Skeletal muscle cell (primary cell): ENCODE results near the gene POLR3GL.
"Not testable (repeated sequence)": the region's sequence is repeated elsewhere in the genome, so short reads cannot be mapped to it uniquely, and the experiment has no call there.

Experiments used
- DNase-seq: peaks from one replicate; pipeline ENCODE4 v3.0.0-alpha.2; 2010; ENCODE audit warnings: low read depth
- H3K4me3 ChIP-seq: 2 replicates; pipeline ENCODE4 v1.5.1; 2011; ENCODE audit warnings: low read depth, mild to moderate bottlenecking, control low read depth, low read length, moderate library complexity

The POLR3GL gene

DNA sequence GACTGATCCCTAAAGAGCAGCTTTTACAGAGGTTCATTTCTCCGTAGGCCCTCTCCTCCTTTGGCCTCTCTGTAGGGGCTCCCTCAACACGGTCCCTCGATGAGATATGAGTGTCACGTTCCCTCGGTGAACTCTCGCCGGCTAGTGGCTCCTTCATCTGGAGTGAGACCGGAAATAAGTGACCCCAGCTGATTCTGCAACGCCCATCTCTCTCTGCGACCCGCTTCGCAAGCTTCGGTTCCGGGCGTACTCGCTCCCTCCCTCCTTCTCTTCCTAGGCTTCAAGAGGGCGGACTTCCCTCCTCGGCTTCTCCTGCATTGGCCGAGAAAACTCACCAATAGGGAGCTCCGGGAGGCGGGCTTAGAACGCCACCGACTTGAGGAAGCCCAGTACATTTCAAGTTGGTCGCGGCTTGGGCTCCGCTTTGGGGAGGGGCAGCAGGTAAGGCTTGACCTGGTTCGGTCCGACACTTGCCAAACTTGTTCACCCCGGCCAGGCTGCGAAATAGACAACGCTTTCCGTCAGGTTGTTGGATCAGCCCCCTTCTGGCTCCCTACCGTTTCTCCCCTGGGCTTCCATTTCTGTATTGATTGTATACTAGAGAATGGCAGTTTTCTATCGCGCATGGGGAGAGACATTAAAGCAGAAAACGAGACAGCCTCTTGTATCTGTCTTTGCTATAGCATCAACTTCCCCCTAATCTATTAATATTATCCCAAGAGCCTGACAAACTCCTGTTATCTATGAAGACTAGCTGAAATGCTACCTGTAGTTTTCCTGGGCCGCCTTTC lies at the start of gene POLR3GL, which contains the start of gene ANKRD34A:
Gene POLR3GL, plus strand, starts transcription at position 363 of the 791 bp plus-strand sequence. CDS start 10,176 bp downstream, outside the sequence.
Gene ANKRD34A, minus strand, starts transcription at position 248 of the 791 bp plus-strand sequence. CDS start 2,816 bp downstream, outside the sequence.
- H3K4me3 ChIP-seq = peak within 1 kb of the TSS; percentile 74
- peak; percentile 71 for DNase-seq

DNA sequence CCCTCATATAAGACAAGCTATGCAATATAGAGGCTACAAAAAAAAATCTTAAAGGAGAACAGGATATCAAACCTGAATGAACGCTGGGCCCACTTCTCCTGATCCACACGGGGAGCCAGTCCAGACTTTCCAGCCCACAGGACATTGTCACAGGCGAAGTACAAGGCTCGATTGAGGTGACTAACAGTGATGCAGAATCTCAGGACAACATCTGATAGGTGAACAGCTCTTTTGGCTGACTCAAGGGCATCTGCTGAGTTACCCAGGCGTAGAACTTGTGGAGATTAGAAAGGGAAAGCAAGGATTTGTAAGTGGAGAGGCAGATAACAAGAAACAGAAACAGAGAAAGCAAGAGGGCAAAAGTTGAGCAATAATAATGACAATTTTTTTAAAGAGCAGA lies 47.7 kb upstream of the POLR3GL start:
- H3K4me3 ChIP-seq = no peak overlapping the region
- no peak for DNase-seq

GRCh38 chr1:145917595-145917994 lies 46.9 kb upstream of the POLR3GL start:
- peak overlapping the region; percentile 96 for H3K4me3 ChIP-seq
- no peak for DNase-seq

- DNase-seq = peak; percentile 54
- peak within 1 kb of the TSS; percentile 96 for H3K4me3 ChIP-seq
Observed at GRCh38 chr1:145918144-145918991, 46.1 kb upstream of the POLR3GL start, which contains the start of gene PEX11B. PEX11B (minus strand) TSS chr1:145918717; CDS start chr1:145918688, 29 bp downstream.

DNA sequence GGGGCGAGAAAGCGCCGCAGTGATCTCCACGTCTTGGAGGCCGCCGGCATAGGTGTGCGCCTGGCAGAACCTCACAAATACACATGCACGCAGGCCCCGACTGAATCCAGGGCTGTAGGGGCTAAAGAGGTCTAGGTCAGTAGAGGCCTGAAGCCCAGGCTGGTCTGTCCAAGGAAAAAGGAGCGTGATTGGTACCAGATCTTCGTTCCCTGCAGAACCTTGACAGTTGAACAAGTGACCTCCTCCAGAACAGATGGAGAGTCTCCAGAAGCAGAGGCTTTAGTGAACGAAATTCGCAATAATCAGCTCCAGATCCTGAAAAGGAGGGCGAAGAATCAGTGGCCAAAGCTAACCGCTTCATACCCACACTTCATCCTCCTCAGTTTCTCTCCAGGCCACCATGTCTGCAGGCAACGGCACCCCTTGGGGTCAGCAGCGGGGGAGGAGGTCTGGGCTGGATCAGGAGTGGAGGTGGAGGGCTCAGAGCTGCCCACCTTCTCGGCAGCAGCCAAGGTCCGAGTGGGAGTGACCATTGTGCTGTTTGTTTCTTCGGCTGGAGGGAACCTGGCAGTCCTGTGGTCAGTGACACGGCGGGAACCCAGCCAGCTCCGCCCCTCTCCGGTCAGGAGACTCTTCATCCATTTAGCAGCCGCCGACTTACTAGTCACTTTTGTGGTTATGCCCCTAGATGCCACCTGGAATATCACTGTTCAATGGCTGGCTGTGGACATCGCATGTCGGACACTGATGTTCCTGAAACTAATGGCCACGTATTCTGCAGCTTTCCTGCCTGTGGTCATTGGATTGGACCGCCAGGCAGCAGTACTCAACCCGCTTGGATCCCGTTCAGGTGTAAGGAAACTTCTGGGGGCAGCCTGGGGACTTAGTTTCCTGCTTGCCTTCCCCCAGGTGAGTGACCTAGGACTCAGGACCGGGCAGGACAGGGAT lies 45.2 kb upstream of the POLR3GL start:
- peak overlapping the region; percentile 96 for H3K4me3 ChIP-seq
- peak; percentile 17 for DNase-seq

DNA sequence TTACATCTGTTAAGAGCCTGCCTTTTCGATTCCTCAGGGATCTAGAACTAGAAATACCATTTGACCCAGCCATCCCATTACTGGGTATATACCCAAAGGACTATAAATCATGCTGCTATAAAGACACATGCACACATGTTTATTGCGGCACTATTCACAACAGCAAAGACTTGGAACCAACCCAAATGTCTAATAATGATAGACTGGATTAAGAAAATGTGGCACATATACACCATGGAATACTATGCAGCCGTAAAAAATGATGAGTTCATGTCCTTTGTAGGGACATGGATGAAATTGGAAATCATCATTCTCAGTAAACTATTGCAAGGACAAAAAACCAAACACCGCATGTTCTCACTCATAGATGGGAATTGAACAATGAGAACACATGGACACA lies 44.2 kb upstream of the POLR3GL start:
- DNase-seq, H3K4me3 ChIP-seq: not testable (repeated sequence)

DNA sequence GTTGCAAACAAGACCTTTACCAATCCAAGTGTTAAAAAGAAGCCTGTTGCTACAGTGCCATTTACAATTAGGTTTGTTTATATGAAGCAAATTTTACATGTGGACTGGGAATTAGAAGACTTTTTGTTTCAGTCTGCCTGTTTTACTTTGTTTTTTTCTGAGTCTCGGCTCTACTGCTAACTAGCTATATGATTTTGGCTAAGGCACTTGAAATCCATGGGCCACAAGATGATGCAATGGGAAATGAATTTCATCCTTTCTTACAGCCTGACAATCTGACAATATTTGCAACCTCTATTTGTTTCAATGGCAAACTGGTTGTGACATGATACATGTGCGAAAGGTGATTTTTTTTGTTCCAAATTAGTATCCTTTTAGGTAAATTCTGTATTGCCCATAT lies 42.2 kb upstream of the POLR3GL start:
- no peak for DNase-seq
- H3K4me3 ChIP-seq = no peak overlapping the region

DNA sequence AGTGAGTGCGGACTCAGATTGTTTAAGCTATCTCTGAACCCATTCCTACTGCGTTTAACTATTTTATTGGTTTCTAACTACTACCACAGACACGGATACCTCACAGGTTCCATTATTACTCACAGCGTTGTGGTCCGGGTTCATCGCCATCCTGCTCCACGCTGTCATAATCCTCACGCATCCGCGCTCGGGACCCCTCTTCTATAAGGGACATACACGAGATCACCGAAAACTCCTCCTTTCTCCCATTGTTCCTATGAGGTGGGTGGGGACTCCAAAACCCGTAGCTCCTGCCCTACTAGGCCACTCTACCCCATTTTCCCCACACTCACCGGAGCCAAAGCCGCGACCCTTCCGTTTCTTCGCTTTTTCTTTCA lies 37.8 kb upstream of the POLR3GL start:
- DNase-seq = no peak
- peak overlapping the region; percentile 89 for H3K4me3 ChIP-seq

GRCh38 chr1:145927063-145927886 lies 37.2 kb upstream of the POLR3GL start, which contains the start of gene RBM8A:
RBM8A (minus strand) TSS chr1:145927484; CDS start chr1:145927426, 58 bp downstream.
- peak within 1 kb of the TSS; percentile 89 for H3K4me3 ChIP-seq
- DNase-seq = peak; percentile 95

DNA sequence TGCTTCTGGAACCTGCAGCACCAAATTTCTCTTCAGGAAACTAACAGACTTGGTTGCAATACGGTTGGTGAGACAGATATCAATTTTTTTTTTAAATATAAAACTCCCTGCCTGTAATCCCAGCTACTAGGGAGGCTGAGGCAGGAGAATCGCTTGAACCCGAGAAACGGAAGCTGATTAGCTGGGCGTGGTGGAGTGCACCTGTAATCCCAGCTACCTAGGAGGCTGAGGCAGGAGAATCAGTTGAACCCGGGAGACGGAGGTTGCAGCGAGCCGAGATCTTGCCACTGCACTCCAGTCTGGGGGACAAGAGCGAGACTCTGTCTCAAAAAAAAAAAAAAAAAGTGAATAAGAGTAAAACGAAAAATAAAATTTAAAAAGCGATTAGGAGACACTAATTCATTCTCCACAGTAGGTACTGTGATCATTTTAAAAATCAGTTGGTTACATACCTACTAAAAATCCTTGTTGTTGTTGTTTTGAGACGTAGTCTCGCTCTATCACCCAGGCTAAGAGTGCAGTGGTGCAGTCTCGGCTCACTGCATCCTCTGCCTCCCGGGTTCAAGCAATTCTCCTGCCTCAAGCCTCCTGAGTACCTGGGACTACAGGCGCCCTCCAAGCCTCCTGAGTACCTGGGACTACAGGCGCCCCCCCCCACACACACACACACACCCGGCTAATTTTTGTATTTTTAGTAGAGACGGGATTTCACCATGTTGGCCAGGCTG lies 36.4 kb upstream of the POLR3GL start:
- H3K4me3 ChIP-seq = peak overlapping the region; percentile 89
- DNase-seq = no peak

- H3K4me3 ChIP-seq, DNase-seq: not testable (repeated sequence)
Observed at GRCh38 chr1:145932522-145933009, 31.9 kb upstream of the POLR3GL start.

DNA sequence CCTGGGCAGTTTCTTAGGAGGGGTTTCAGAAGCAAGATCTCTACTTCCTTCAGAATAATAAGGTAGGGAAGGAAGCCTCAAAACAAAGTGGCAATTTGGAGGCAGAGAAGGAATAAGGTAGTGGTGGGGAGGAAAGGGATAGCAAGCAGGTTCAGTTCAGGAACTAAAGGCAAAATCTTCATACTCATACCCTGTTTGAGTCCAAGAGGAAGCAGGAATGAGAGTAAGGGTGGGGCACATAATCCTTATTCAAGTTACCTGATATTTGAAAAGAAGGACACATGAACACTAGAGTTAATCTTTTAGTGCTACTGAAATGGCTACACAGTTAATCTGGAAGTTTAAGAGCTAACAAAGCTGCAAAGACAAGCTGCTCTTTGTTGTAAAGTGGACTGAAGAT lies 28.8 kb upstream of the POLR3GL start:
- H3K4me3 ChIP-seq = no peak overlapping the region
- DNase-seq = no peak

DNA sequence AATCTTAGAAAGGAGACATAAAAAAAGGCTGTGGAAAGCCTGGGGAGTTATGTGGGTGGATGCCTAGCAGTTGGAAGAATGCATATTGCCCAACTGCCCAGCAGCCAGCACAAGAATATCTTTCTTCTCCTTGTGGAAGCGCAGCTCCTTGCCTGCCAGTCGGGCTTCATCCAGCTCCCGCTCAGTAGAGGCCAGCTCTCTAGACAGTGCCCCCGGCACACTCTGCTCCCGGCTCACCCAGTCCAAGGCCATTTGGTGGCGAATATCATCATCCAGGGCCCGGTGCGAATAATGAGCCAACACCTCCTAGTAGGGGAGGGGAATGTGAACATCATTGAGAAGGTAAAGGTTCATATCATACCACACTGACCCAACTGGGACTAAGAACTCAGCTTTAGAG lies 28.2 kb upstream of the POLR3GL start:
- no peak for DNase-seq

DNA sequence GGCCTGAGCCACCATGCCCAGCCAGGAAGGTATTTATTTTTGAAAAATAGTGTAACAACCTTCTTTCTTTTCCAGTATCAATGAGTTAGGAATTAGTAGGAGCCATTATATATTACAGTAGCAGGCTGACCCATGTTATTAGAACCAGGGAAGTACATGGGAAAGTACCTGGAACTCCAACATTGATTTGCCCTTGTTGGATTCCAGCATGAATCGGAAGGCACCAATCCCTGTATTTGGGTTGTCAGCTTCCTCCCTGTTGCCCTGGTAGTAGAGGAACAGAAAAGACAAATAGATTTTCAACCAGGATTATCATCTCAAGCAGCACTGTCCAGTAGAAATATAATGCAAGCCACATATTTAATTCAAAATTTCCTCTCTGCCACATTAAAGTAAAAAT lies 27.1 kb upstream of the POLR3GL start:
- DNase-seq = no peak
- H3K4me3 ChIP-seq = no peak overlapping the region

More for the DNA sequence above, 28.2 kb upstream of the POLR3GL start:
- no peak overlapping the region for H3K4me3 ChIP-seq

GRCh38 chr1:145942405-145942804 lies 22.1 kb upstream of the POLR3GL start:
- no peak for DNase-seq
- no peak overlapping the region for H3K4me3 ChIP-seq

DNA sequence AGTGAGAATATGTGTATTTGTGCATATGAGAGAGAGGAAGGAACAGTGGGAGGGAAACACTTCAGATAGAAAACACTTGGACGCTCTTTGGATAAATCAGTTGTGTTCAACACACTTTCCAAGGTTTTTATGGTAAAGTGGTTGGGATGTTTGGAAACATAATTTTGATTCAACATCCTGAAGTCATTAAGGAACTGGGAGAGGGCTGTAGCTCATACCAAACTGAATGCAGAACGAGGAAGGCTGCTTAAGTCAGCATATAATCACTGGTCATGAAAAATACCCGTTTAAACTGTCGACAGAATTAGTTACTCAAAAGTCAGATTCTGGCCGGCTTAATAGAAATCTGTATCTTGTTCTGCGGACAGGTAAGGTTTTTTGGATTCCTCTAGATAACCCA lies 21.6 kb upstream of the POLR3GL start:
- no peak for DNase-seq
- H3K4me3 ChIP-seq = no peak overlapping the region

DNA sequence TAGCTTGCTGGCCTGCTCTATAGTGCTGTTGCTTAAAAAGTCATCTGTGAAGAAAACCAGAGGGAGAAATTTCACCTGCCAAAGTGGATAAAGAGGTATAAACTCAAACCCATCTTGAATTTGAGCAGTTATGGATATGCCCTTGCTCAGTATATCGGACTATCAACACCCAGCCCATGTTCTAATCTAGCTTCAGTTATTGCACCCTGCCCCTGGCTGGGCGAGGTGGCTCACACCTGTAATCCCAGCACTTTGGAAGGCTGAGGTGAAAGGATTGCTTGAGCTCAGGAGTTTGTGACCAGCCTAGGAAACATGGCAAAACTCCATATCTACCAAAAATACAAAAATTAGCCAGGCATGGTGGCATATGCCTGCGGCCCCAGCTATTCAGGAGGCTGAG lies 20.0 kb upstream of the POLR3GL start:
- DNase-seq = no peak

More for the DNA sequence above, 20.0 kb upstream of the POLR3GL start:
- no peak overlapping the region for H3K4me3 ChIP-seq
